Astrocyte (in vitro differentiated cells and primary cell): Measurements from ENCODE around the gene CDKAL1.

Experiments
- CTCF ChIP-seq: IDR thresholded peaks from 2 replicates; pipeline ENCODE4 v1.5.1; 2011; ENCODE audit warnings: low read depth, mild to moderate bottlenecking, inconsistent platforms, low read length, moderate library complexity; ENCODE audit not compliant: insufficient read depth
- EZH2 ChIP-seq: IDR thresholded peaks from 2 replicates; pipeline ENCODE4 v1.6.1; 2012; ENCODE audit warnings: mild to moderate bottlenecking, low read length, inconsistent platforms; ENCODE audit not compliant: insufficient read depth

GRCh38 chr6:20672038-20672437, 137.8 kb downstream of the CDKAL1 start:
- TF ChIP-seq CTCF: no peak
- no peak for TF ChIP-seq EZH2
